SK-N-SH (cell line): ENCODE measurements around the gene FOXL2NB. TPM values are rescaled to one million over a fixed set of nuclear protein-coding genes. Genes with fewer than 3 reads are reported as not detected.

Experiments
- CTCF ChIA-PET: fragments of 300-600, 350-600 bp; formaldehyde crosslinking; extraction: SDS; loops from one replicate; lab custom pipeline; 2021; lab: Yijun Ruan, JAX
- POLR2A ChIA-PET: fragments of 350-600 bp; sonication (Branson Sonifier 250); formaldehyde crosslinking; extraction: SDS; loops from one replicate; lab custom pipeline; 2020; ENCODE audit warnings: antibody characterized with exemption, inconsistent platforms; lab: Yijun Ruan, JAX
- DNase-seq: peaks from one replicate; pipeline ENCODE4 v3.0.0; 2012
- H2AFZ ChIP-seq: fragments of 200-600 bp; sonication (generic); 2 replicates; pipeline ENCODE4 v1.8.1; 2016; ENCODE audit warnings: antibody characterized with exemption, mild to moderate bottlenecking, low read depth
- H3F3A ChIP-seq: fragments of 200-600 bp; sonication (generic); replicated peaks from 2 replicates; pipeline ENCODE3; 2016; ENCODE audit warnings: antibody characterized with exemption, mild to moderate bottlenecking; ENCODE audit not compliant: insufficient read depth
- H3K27ac ChIP-seq, 2 experiments: fragments of 200-500 bp in 1 of 2; fragments of 200-600 bp in 1 of 2; sonication (Bioruptor generic) in 1 of 2; sonication (generic), shearing (Covaris generic) in 1 of 2; 2 replicates each; pipeline versions ENCODE4 v1.5.1 to v1.6.1; 2014 to 2016; ENCODE audit warnings: low read depth in 2 of 2, inconsistent platforms in 1 of 2, low read length in 1 of 2, mild to moderate bottlenecking in 1 of 2, mixed read lengths in 1 of 2
- H3K27me3 ChIP-seq: fragments of 200-600 bp; sonication (generic), shearing (Covaris generic); 2 replicates; pipeline ENCODE4 v1.6.1; 2016; ENCODE audit warnings: mixed run types; ENCODE audit not compliant: insufficient read depth
- H3K36me3 ChIP-seq, 2 experiments: fragments of 200-500 bp in 1 of 2; fragments of 200-600 bp in 1 of 2; sonication (Bioruptor generic) in 1 of 2; sonication (generic) in 1 of 2; replicated peaks in 1 of 2; 2 replicates each; pipeline versions ENCODE3 to v1.5.1; 2014 to 2016; ENCODE audit warnings: low read length in 1 of 2, mild to moderate bottlenecking in 1 of 2; ENCODE audit not compliant: insufficient read depth in 2 of 2, control insufficient read depth in 1 of 2
- H3K4me1 ChIP-seq, 2 experiments: fragments of 200-500 bp in 1 of 2; fragments of 200-600 bp in 1 of 2; sonication (Bioruptor generic) in 1 of 2; sonication (generic), shearing (Covaris generic) in 1 of 2; 2 replicates each; pipeline versions ENCODE4 v1.5.1 to v1.6.1; 2014 to 2016; ENCODE audit warnings: low read depth in 1 of 2, low read length in 1 of 2, mixed run types in 1 of 2; ENCODE audit not compliant: insufficient read depth in 2 of 2, control insufficient read depth in 1 of 2
- H3K4me2 ChIP-seq: fragments of 200-600 bp; sonication (generic), shearing (Covaris generic); 2 replicates; pipeline ENCODE4 v1.6.1; 2017; ENCODE audit warnings: mixed run types
- H3K4me3 ChIP-seq, 2 experiments: fragments of 200-500 bp in 1 of 2; fragments of 200-600 bp in 1 of 2; sonication (Bioruptor generic) in 1 of 2; sonication (generic), shearing (Covaris generic) in 1 of 2; 2 replicates each; pipeline versions ENCODE4 v1.5.1 to v1.8.1; 2014 to 2016; ENCODE audit warnings: low read depth in 2 of 2, inconsistent platforms in 1 of 2, low read length in 1 of 2, mild to moderate bottlenecking in 1 of 2, mixed read lengths in 1 of 2, moderate library complexity in 1 of 2
- H3K79me2 ChIP-seq: fragments of 200-600 bp; sonication (generic); 2 replicates; pipeline ENCODE4 v1.8.1; 2017; ENCODE audit warnings: mild to moderate bottlenecking; ENCODE audit not compliant: insufficient read depth
- H3K9ac ChIP-seq: fragments of 200-600 bp; sonication (generic); 2 replicates; pipeline ENCODE4 v1.6.1; 2017; ENCODE audit warnings: mixed run types
- H3K9me2 ChIP-seq: fragments of 200-600 bp; sonication (generic); 2 replicates; pipeline ENCODE4 v1.6.1; 2017; ENCODE audit warnings: mixed run types
- H3K9me3 ChIP-seq: fragments of 200-600 bp; sonication (generic); 2 replicates; pipeline ENCODE4 v1.6.1; 2017; ENCODE audit warnings: mixed run types, mild to moderate bottlenecking, moderate library complexity
- H4K20me1 ChIP-seq: fragments of 200-600 bp; sonication (generic); 2 replicates; pipeline ENCODE4 v1.6.1; 2017; ENCODE audit warnings: mild to moderate bottlenecking, mixed run types; ENCODE audit not compliant: insufficient read depth
- EZH2phosphoT487 ChIP-seq: fragments of 200-600 bp; sonication (generic); IDR thresholded peaks from 2 replicates; pipeline ENCODE4 v1.6.1; 2017; ENCODE audit warnings: low read depth, mixed run types, mild to moderate bottlenecking, antibody characterized with exemption, moderate library complexity, borderline replicate concordance
- FOXM1 ChIP-seq: IDR thresholded peaks from 2 replicates; pipeline ENCODE4 v1.4.0; 2012; ENCODE audit warnings: low read depth, mild to moderate bottlenecking
- JUND ChIP-seq: IDR thresholded peaks from 2 replicates; pipeline ENCODE4 v1.4.0; 2012
- MEF2A ChIP-seq: IDR thresholded peaks from 2 replicates; pipeline ENCODE4 v1.4.0; 2012; ENCODE audit warnings: low read depth, borderline replicate concordance
- SIN3A ChIP-seq: IDR thresholded peaks from 2 replicates; pipeline ENCODE4 v1.6.1; 2012; ENCODE audit warnings: low read depth, mild to moderate bottlenecking, low read length, moderate library complexity, borderline replicate concordance
- TEAD4 ChIP-seq: IDR thresholded peaks from 2 replicates; pipeline ENCODE4 v1.4.0; 2012; ENCODE audit warnings: mild to moderate bottlenecking, borderline replicate concordance; ENCODE audit not compliant: insufficient read depth
- WGBS: methylation state at CpG from one replicate; pipeline ENCODE4 v1.1.6; 2017; ENCODE audit warnings: low lambda C conversion rate; 5-methylcytosine and 5-hydroxymethylcytosine counted together
- polyA plus RNA-seq, 3 experiments: library from polyadenylated mRNA; depleted of rRNA; stranded (reverse); fragments of >200 nt; gene quantifications; 2 replicates each; pipeline ENCODE4 v1.2.3, GENCODE V29; 2012
- TF ChIP-seq, protein P1 (sequence below): IDR thresholded peaks from 2 replicates; pipeline ENCODE4 v1.4.0; 2012; ENCODE audit warnings: low read depth, borderline replicate concordance
- TF ChIP-seq, protein P2 (sequence below): fragments of 150-350 bp; IDR thresholded peaks from 2 replicates; pipeline ENCODE4 v1.6.1; 2017; ENCODE audit warnings: antibody characterized with exemption, low read length, low read depth, borderline replicate concordance

Gene FOXL2NB
- polyA plus RNA-seq, 1 of the 3 experiments (the other 2 are of a cell fraction), result not detected

DNA sequence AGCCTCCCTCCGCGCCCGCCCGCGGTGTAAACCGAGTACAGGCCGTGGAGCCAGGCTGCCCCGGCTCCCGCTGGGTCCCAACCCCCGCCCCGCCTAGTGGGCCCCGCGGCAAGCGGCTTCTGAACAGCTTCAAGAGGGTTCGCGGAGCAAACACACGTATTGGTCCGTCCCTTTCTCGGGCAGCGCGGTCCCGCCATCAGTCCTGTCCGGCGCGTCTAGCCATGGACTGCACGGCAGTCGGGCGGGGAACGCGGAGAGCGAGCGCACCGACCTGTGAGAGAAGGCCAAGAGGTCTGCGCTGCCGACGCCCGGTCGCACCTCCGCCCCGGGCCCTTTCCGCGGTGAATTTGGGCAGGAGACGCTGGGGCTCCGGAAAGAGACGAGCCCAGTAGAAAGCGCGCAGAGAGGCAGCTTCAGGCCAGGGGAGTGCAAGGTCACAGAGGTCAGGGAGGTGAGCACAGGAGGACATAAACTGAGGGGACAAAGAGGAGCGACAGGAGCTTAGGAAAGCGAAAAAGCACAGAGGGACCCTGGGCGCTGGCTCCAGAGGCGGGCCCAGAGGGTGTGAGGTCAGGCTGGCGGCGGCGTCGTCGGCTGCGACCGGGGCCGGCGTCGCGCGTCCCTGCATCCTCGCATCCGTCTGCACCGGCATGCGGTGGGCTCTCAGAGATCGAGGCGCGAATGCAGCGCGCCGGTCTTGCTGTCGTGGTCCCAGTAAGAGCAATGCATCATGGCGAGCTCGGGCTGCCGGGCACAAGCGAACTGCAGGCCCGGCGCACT lies 1.9 kb upstream of the FOXL2NB start:
- DNase-seq, result peak; percentile 71
- no peak overlapping the region; the same call in 1 of the 2 replicates for H2AFZ ChIP-seq
- H3K4me1 ChIP-seq, result peaks cover 0 to 7% of the 10 kb centered on the region in 2 experiments; a peak in 2 of 4 replicates
- H3F3A ChIP-seq, result peaks cover 5% of the 10 kb centered on the region
- peaks cover 12% of the 10 kb centered on the region for H4K20me1 ChIP-seq
- H3K9me2 ChIP-seq, result no peaks in the 10 kb centered on the region
- CTCF ChIA-PET, result interaction anchor here (0.6 to 11.9 kb wide), 8 partner anchors 9 to 466 kb away, joined by 3 to 100 read pairs (median 4); no protein-coding TSS in a partner anchor
- H3K27me3 ChIP-seq, result peaks cover 97% of the 10 kb centered on the region
- H3K27ac ChIP-seq, result no peak overlapping the region
- no peak for TF ChIP-seq JUND
- TF ChIP-seq SIN3A, result no peak
- TF ChIP-seq EZH2phosphoT487, result peak; percentile 91
- TF ChIP-seq, all 33 proteins: peak for 1
- H3K9ac ChIP-seq, result no peak overlapping the region
- no peaks in the 10 kb centered on the region for H3K9me3 ChIP-seq
- peak overlapping the region; percentile 33; the same call in 1 of the 2 replicates for H3K4me2 ChIP-seq
- WGBS, result 23% methylated on average over 35 of the region's 80 CpGs
- no peaks in the 10 kb centered on the region for H3K36me3 ChIP-seq
- POLR2A ChIA-PET, result no interaction called here
- H3K4me3 ChIP-seq, result no peak overlapping the region; a peak in 1 of 4 replicates
- no peaks in the 10 kb centered on the region for H3K79me2 ChIP-seq

DNA sequence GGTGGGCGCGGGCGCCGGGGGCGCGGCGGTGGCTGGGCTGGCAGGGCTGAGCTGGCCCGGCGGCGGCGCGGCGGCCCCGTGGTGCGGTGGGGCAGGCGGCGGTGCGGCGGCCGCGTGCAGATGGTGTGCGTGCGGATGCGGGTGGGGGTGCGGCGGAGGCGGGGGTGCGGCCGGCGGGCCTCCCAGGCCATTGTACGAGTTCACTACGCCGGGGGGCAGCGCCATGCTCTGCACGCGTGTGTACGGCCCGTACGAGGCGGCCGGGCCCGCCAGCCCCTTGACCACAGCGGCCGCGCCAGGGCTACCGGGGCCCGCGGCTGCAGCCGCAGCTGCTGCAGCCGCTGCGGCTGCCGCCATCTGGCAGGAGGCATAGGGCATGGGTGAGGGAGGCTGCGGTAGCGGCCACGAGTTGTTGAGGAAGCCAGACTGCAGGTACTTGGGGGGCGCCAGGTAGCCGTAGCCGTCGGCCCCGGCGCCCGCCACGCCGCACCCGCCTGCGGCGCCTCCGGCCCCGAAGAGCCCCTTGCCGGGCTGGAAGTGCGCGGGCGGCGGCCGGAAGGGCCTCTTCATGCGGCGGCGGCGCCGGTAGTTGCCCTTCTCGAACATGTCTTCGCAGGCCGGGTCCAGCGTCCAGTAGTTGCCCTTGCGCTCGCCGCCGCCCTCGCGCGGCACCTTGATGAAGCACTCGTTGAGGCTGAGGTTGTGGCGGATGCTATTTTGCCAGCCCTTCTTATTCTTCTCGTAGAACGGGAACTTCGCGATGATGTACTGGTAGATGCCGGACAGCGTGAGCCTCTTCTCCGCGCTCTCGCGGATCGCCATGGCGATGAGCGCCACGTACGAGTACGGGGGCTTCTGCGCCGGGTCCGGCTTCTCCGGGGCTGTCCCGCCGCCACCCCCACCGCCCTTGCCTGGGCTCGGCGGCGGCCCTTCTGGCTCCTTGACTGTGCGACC lies 1.0 kb upstream of the FOXL2NB start:
- 0 out of 2 replicates have a peak overlapping the region, but pooled peaks have one; percentile 22 for H2AFZ ChIP-seq
- WGBS, result 5% methylated on average over 15 of the region's 120 CpGs

More for the DNA sequence above, 1.0 kb upstream of the FOXL2NB start:
- Histone ChIP-seq H3K9me3 (no peaks in the 10 kb centered on the region), H3K36me3 (no peaks in the 10 kb centered on the region), H3K9me2 (no peaks in the 10 kb centered on the region), H3K27ac (no peak overlapping the region), H3K9ac (no peak overlapping the region), H3K27me3 (peaks cover 97% of the 10 kb centered on the region), H3K4me3 (no peak overlapping the region; a peak in 2 of 4 replicates), H4K20me1 (peaks cover 10% of the 10 kb centered on the region), H3F3A (peaks cover 5% of the 10 kb centered on the region), H3K79me2 (no peaks in the 10 kb centered on the region), H3K4me1 (peaks cover 0 to 7% of the 10 kb centered on the region in 2 experiments; a peak in 2 of 4 replicates), H3K4me2 (peak overlapping the region; percentile 57)
- peak; percentile 79 for DNase-seq
- POLR2A ChIA-PET, result no interaction called here
- CTCF ChIA-PET, result interaction anchor here (0.6 to 11.9 kb wide), 7 partner anchors 10 to 467 kb away, joined by 3 to 100 read pairs (median 5); no protein-coding TSS in a partner anchor
- TF ChIP-seq EZH2phosphoT487 (peak; percentile 83; the same call in 1 of the 2 replicates), MEF2A (no peak), TEAD4 (no peak), FOXM1 (no peak)
- TF ChIP-seq, protein P1, sequence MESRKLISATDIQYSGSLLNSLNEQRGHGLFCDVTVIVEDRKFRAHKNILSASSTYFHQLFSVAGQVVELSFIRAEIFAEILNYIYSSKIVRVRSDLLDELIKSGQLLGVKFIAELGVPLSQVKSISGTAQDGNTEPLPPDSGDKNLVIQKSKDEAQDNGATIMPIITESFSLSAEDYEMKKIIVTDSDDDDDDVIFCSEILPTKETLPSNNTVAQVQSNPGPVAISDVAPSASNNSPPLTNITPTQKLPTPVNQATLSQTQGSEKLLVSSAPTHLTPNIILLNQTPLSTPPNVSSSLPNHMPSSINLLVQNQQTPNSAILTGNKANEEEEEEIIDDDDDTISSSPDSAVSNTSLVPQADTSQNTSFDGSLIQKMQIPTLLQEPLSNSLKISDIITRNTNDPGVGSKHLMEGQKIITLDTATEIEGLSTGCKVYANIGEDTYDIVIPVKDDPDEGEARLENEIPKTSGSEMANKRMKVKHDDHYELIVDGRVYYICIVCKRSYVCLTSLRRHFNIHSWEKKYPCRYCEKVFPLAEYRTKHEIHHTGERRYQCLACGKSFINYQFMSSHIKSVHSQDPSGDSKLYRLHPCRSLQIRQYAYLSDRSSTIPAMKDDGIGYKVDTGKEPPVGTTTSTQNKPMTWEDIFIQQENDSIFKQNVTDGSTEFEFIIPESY, result no peak
- TF ChIP-seq, protein P2, sequence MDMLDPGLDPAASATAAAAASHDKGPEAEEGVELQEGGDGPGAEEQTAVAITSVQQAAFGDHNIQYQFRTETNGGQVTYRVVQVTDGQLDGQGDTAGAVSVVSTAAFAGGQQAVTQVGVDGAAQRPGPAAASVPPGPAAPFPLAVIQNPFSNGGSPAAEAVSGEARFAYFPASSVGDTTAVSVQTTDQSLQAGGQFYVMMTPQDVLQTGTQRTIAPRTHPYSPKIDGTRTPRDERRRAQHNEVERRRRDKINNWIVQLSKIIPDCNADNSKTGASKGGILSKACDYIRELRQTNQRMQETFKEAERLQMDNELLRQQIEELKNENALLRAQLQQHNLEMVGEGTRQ, result no peak
